COLO668 (cell line): ENCODE measurements around the gene CACNA1B.

Source experiments
- DNase-seq: peaks from one replicate; lab custom pipeline; 2025; ENCODE audit not compliant: unreplicated experiment; lab: John Stamatoyannopoulos, UW

Gene CACNA1B

GRCh38 chr9:137978262-137978714 lies 100.7 kb downstream of the CACNA1B start:
- DNase-seq: no peak

GRCh38 chr9:137982200-137982599 lies 104.6 kb downstream of the CACNA1B start:
- no peak for DNase-seq

- DNase-seq: no peak
Observed at GRCh38 chr9:137984005-137984404, 106.4 kb downstream of the CACNA1B start.

- no peak for DNase-seq
Observed at GRCh38 chr9:137984520-137985257, 107.1 kb downstream of the CACNA1B start.

- DNase-seq: no peak
Observed at GRCh38 chr9:137985637-137986071, 108.1 kb downstream of the CACNA1B start.

GRCh38 chr9:137986268-137987099 lies 108.9 kb downstream of the CACNA1B start:
- DNase-seq: no peak

GRCh38 chr9:137987244-137988030 lies 109.9 kb downstream of the CACNA1B start:
- DNase-seq: no peak

- DNase-seq: no peak
Observed at GRCh38 chr9:137988051-137988450, 110.5 kb downstream of the CACNA1B start.

- no peak for DNase-seq
Observed at GRCh38 chr9:137988701-137989100, 111.1 kb downstream of the CACNA1B start.

GRCh38 chr9:137989156-137989555 lies 111.6 kb downstream of the CACNA1B start:
- no peak for DNase-seq

GRCh38 chr9:137989999-137990715 lies 112.6 kb downstream of the CACNA1B start:
- no peak for DNase-seq

- DNase-seq: no peak
Observed at GRCh38 chr9:138003485-138004190, 126.1 kb downstream of the CACNA1B start.

GRCh38 chr9:138006576-138007233 lies 129.1 kb downstream of the CACNA1B start:
- no peak for DNase-seq

- no peak for DNase-seq
Observed at GRCh38 chr9:138007566-138007917, 130.0 kb downstream of the CACNA1B start.

GRCh38 chr9:138007918-138008841 lies 130.6 kb downstream of the CACNA1B start:
- DNase-seq: no peak

- no peak for DNase-seq
Observed at GRCh38 chr9:138009016-138009802, 131.6 kb downstream of the CACNA1B start.

GRCh38 chr9:138009803-138010690 lies 132.5 kb downstream of the CACNA1B start:
- DNase-seq: peak; percentile 30
